ENCODE measurements around the gene RTP2. TPM values are rescaled to one million over a fixed set of nuclear protein-coding genes. Genes with fewer than 3 reads are reported as not detected.

Gene RTP2
- total RNA-seq, 1 experiment from 2014 or later = not detected

- TF ChIP-seq REST (IDR thresholded peaks at IDR 0.05; ENCODE audit: low read depth) = no peak
These were observed 37.4 kb upstream of the RTP2 start (continued) for GRCh38 chr3:187739561-187740332.

GRCh38 chr3:187739094-187739560 is 36.8 kb upstream of the RTP2 start:
- Histone ChIP-seq H3K9me2 (ENCODE audit: insufficient read depth) (no peaks in the 10 kb centered on the region), H3K27ac (ENCODE audit: low read depth, low read length) (peak overlapping the region; percentile 36; the same call in 1 of the 2 replicates), H3K36me3 (ENCODE audit: control insufficient read depth in 1 of 2, insufficient read depth in 2 of 2, low read length in 2 of 2) (no peaks in the 10 kb centered on the region), H3K9me3 (ENCODE audit: control insufficient read depth in 1 of 2, insufficient read depth in 1 of 2, low read depth in 1 of 2, low read length in 2 of 2) (no peaks in the 10 kb centered on the region), H3K9ac (ENCODE audit: low read length) (peak overlapping the region; percentile 71), H2AFZ (ENCODE audit: low read depth, low read length, poor library complexity, severe bottlenecking) (peak overlapping the region; percentile 66), H3K79me2 (ENCODE audit: insufficient read depth, low read length) (0 out of 2 replicates have a peak, but pooled peaks cover under 1% of the 10 kb centered on the region), H3K4me1 (ENCODE audit: control insufficient read depth in 1 of 2, insufficient read depth in 2 of 2, low read length in 2 of 2) (peaks cover 28 to 67% of the 10 kb centered on the region in 2 experiments), H4K20me1 (ENCODE audit: insufficient read depth) (no peaks in the 10 kb centered on the region), H3K27me3 (ENCODE audit: insufficient read depth, low read length) (no peaks in the 10 kb centered on the region), H3K4me3 (replicated peaks in 1 of 2; ENCODE audit: low read depth in 1 of 2, low read length in 2 of 2) (peak overlapping the region; percentile 62 to 85), H3K4me2 (ENCODE audit: low read length) (peak overlapping the region; percentile 97)
- ATAC-seq = peak; percentile 4; the same call in 1 of the 2 replicates
- POLR2A ChIA-PET = interaction anchor here (1.3 kb wide), 1 partner anchor 11 kb away, joined by 5 read pairs; no protein-coding TSS in a partner anchor
- intact Hi-C loops (cut with micrococcal nuclease) = loop anchor here (2.0 kb wide), 1 partner anchor 1302 kb away; no protein-coding TSS in a partner anchor
- no TSS peak for BruUV-seq (replicated peaks)
- CTCF ChIA-PET = interaction anchor here (0.7 to 4.2 kb wide), 12 partner anchors 9 to 1494 kb away, joined by 3 to 260 read pairs (median 6); no protein-coding TSS in a partner anchor
- RAD21 ChIA-PET (ENCODE audit: low non-redundant PET in 1 of 2, low total read pairs in 2 of 2, uncharacterized antibody in 2 of 2, unreplicated experiment in 2 of 2) = interaction anchor here (0.8 to 1.4 kb wide), 4 partner anchors 11 to 1302 kb away, joined by 3 to 5 read pairs (median 4); no protein-coding TSS in a partner anchor
- no peak for DNase-seq (ENCODE audit: low read depth, low spot score)
- TF ChIP-seq YY1 (IDR thresholded peaks at IDR 0.05; ENCODE audit: extremely low read depth, insufficient replicate concordance, low read depth, low read length) (no peak), CTCF (IDR thresholded peaks at IDR 0.05 in 2 of 3, conservative IDR thresholded peaks at IDR 0.05 in 1 of 3; ENCODE audit: borderline replicate concordance in 1 of 3, insufficient read depth in 1 of 3, low read depth in 2 of 3, low read length in 2 of 3) (no peak), SRF (IDR thresholded peaks at IDR 0.05; ENCODE audit: low read depth) (no peak), ZBTB33 (IDR thresholded peaks at IDR 0.05; ENCODE audit: extremely low read depth, insufficient replicate concordance, low read length) (no peak), CEBPB (IDR thresholded peaks at IDR 0.05; ENCODE audit: low read depth) (no peak), JUND (IDR thresholded peaks at IDR 0.05) (no peak), POLR2AphosphoS5 (IDR thresholded peaks at IDR 0.05; ENCODE audit: low read depth, low read length) (no peak), EGR1 (IDR thresholded peaks at IDR 0.05; ENCODE audit: low read depth) (no peak), MAX (IDR thresholded peaks at IDR 0.05) (no peak), ZNF274 (IDR thresholded peaks at IDR 0.05; ENCODE audit: low read depth, low read length) (no peak), POLR2A (IDR thresholded peaks at IDR 0.05; ENCODE audit: borderline replicate concordance, extremely low read depth, insufficient read depth, insufficient read length) (no peak), EZH2phosphoT487 (IDR thresholded peaks at IDR 0.05; ENCODE audit: borderline replicate concordance) (no peak), ELF1 (IDR thresholded peaks at IDR 0.05; ENCODE audit: borderline replicate concordance, low read depth) (no peak), ATF3 (IDR thresholded peaks at IDR 0.05) (no peak)
